GM06990 (cell line): ENCODE results near the gene TGFBR3.
"Not testable (repeated sequence)": the region's sequence is repeated elsewhere in the genome, so short reads cannot be mapped to it uniquely, and the experiment has no call there.

Source experiments
- DNase-seq: peaks from one replicate; pipeline ENCODE4 v3.0.0-alpha.2; 2011; ENCODE audit not compliant: insufficient read length; ENCODE audit errors: extremely low read depth
- H3K27me3 ChIP-seq: replicated peaks from 2 replicates; pipeline ENCODE4 v1.6.0; 2011; ENCODE audit warnings: low read length; ENCODE audit not compliant: control insufficient read depth, insufficient read depth
- H3K36me3 ChIP-seq: 2 replicates; pipeline ENCODE4 v1.5.1; 2011; ENCODE audit warnings: low read length; ENCODE audit not compliant: control insufficient read depth, insufficient read depth
- H3K4me3 ChIP-seq: replicated peaks from 2 replicates; pipeline ENCODE4 v1.5.1; 2011; ENCODE audit warnings: low read depth, mild to moderate bottlenecking, control low read depth, low read length
- TF ChIP-seq, protein P1 (sequence below): IDR thresholded peaks from 2 replicates; pipeline ENCODE4 v1.5.1; 2011; ENCODE audit warnings: low read length, control low read depth, mild to moderate bottlenecking, inconsistent platforms; ENCODE audit not compliant: insufficient read depth, poor library complexity, severe bottlenecking

The TGFBR3 gene

DNA sequence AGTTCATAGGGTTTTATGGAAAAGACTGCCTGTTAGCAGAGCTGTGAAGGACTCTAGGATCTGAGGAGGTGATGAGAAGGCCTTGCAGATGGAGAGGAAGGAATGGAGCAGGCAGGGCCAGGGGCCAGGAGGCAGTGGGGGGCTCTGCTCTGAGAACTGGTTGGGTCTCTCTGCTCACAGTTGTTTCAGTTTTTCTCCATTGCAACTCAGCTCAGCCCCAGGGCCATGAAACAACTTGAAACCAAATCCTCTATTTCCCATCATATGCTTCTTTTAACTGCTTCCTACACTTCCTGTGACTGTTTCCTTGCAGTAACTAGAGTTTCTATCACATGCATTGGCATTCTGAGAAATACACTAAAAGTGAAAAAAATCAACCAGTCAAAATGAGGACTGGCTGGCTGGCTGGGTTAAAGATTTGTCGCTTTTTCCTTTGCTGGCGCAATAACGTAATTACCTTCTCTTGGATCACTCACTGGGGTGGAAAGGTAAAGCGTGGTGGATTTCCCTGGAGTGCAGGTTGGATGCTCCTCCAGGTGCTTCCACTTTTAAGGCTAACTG, 213.3 kb downstream of the TGFBR3 start:
- Histone ChIP-seq H3K36me3 (no peaks in the 10 kb centered on the region), H3K27me3 (no peaks in the 10 kb centered on the region), H3K4me3 (no peak overlapping the region)
- DNase-seq: no peak
- TF ChIP-seq, protein P1, sequence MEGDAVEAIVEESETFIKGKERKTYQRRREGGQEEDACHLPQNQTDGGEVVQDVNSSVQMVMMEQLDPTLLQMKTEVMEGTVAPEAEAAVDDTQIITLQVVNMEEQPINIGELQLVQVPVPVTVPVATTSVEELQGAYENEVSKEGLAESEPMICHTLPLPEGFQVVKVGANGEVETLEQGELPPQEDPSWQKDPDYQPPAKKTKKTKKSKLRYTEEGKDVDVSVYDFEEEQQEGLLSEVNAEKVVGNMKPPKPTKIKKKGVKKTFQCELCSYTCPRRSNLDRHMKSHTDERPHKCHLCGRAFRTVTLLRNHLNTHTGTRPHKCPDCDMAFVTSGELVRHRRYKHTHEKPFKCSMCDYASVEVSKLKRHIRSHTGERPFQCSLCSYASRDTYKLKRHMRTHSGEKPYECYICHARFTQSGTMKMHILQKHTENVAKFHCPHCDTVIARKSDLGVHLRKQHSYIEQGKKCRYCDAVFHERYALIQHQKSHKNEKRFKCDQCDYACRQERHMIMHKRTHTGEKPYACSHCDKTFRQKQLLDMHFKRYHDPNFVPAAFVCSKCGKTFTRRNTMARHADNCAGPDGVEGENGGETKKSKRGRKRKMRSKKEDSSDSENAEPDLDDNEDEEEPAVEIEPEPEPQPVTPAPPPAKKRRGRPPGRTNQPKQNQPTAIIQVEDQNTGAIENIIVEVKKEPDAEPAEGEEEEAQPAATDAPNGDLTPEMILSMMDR: no peak

DNA sequence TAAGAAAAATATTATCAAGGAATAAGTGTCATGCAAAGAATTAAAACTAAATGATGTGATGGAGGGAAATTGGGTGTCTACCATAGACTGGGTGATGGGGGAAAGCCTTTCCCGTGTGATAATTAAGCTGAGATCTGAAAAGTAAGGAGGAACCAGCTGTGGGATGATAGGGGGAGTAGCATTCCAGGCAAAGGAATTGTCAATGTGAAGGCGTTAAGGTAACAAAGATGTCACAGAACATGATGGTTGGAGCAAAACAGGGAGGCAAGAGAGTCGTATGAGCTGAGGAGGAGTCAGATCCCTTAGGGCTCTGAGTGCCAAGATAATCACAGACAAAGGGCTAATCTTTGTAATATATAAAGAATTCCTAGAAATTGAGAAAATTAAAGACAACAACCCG, 215.2 kb downstream of the TGFBR3 start:
- no peaks in the 10 kb centered on the region for H3K36me3 ChIP-seq
- no peak for DNase-seq
- no peak overlapping the region for H3K4me3 ChIP-seq
- no peaks in the 10 kb centered on the region for H3K27me3 ChIP-seq
- TF ChIP-seq, protein P1: no peak

DNA sequence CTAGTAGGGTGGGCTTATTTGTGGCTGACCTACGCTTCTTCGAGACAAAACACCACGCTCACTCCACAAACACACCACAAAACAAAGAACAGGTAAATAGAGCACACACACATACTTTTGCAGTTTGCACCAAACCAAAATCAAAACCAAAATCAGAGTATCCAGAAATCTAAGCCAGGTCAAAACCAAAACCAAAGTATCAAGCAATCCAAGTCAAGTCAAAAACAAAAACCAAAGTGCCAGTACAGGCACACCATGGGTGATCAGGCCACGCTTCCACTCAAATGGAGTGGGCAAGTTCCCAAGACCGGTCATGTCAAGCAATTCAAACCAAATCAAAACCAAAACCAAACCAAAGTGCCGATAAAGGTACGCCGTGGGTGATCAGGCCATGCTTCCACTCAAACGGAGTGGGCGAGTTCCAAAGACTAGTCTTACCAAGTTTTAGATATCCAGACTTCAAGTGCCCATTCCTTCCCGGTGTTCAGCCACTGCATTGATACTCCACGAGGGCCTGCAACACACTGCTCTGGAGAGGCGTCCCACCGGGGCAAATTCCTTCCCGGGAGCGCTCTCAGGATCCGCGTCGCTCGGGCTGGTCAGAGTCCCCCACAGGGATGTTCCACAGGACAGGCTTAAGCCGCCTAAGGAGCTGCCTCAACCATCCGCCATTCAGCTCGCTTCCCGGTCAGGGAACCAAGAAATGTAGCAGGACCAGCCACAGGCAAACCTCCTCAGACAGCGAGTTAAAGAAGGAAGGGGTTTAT, 216.2 kb downstream of the TGFBR3 start:
- TF ChIP-seq, protein P1: no peak
- Histone ChIP-seq H3K27me3 (no peaks in the 10 kb centered on the region), H3K36me3 (no peaks in the 10 kb centered on the region), H3K4me3 (no peak overlapping the region)
- DNase-seq: no peak

DNA sequence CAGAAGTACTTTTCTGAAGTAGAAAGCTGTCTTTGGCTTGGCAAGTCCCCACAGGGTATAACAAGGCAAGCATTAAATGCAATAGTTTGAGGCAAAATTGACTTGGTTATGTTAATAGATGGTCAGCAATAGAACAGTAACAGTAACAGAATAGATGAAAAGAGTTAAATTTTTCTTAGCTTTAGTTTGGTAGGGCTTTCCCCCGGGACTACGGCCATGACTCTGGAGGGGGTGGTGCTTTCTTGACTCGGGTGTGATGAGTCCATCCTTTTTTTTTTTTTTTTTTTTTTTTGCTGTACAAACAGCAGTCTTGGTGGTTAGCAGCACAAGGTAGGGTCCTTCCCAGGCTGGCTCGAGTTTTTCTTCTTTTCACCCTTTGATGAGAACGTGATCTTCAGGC, 219.3 kb downstream of the TGFBR3 start:
- H3K36me3 ChIP-seq, DNase-seq, H3K27me3 ChIP-seq, H3K4me3 ChIP-seq: not testable (repeated sequence)

DNA sequence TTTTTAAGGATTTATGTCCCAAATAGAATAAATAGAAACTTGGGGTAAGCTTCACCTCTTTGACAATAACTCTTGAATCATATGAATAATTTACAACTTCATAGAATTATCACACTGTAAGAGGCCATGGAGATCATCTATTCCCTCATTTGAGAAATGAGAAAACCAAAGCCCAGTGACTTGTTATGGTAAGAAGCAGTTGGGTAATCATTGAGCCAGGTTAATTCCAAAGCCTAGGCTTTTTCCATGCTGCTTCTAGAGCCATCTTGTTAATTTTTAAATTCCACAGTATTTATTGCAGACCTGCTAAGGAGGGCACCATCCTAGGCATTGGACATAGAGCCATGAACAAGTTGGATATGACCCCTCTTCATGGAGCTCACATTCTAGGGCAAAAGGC, 224.8 kb downstream of the TGFBR3 start:
- Histone ChIP-seq H3K27me3 (no peaks in the 10 kb centered on the region), H3K36me3 (no peaks in the 10 kb centered on the region), H3K4me3 (no peak overlapping the region)
- no peak for DNase-seq
- TF ChIP-seq, protein P1: no peak

DNA sequence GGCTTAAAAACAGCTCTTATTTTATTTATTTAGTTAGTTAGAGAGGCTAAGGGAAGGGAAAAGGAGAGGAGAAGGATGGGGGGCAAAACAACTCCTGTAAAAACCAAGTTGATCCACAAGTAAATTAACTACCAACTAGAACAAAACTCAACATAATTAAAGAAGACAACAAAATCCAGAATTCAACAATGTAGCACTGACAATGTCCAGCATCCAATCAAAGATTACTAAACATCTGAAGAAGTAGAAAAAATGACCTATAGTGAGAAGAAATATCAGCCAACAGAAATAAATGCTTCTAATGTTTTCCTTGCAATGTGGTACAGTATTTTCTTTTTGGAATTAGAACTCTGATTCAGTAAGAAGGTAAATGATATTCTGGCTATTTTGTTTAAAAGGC, 225.2 kb downstream of the TGFBR3 start:
- H3K36me3 ChIP-seq: no peaks in the 10 kb centered on the region
- no peak for DNase-seq
- H3K27me3 ChIP-seq: no peaks in the 10 kb centered on the region
- no peak overlapping the region for H3K4me3 ChIP-seq
- TF ChIP-seq, protein P1: no peak
